Ovary (tissue), 3 donors: ENCODE results near the gene NLRC5.

ENCODE experiments used
- CTCF ChIP-seq, 3 donors: fragments of 450-650 bp in 2 of 3; fragments of 200-600 bp in 1 of 3; IDR thresholded peaks; one replicate each; pipeline versions ENCODE4 v1.5.1 to v1.8.0; 2016 to 2022; ENCODE audit warnings: antibody characterized with exemption in 3 of 3, mild to moderate bottlenecking in 1 of 3
- EP300 ChIP-seq: sonication (generic); formaldehyde crosslinking; IDR thresholded peaks from one replicate; pipeline ENCODE4 v1.6.1; 2017; ENCODE audit warnings: antibody characterized with exemption
- POLR2A ChIP-seq: fragments of 450-650 bp; IDR thresholded peaks from one replicate; pipeline ENCODE4 v1.6.1; 2017; ENCODE audit warnings: antibody characterized with exemption, mild to moderate bottlenecking, moderate library complexity
- donor health status: DM: no; HTN: no; CAD: no.

GRCh38 chr16:56984639-56985038, 4.7 kb upstream of the NLRC5 start:
- TF ChIP-seq CTCF (IDR thresholded peaks at IDR 0.05) (no peak), POLR2A (no peak), EP300 (no peak)
